Activated T-helper 17 cell treated with anti-CD3 and anti-CD28 coated beads, Interleukin-2, amount 50 U/mL, for 72 hours (primary cell): ENCODE measurements around the gene GDF9. TPM values are rescaled to one million over a fixed set of nuclear protein-coding genes. Genes with fewer than 3 reads are reported as not detected.

ENCODE experiments used
- ATAC-seq: fragments of 150-1000 bp; cut with Tn5 transposase; replicated peaks from 2 replicates; pipeline ENCODE4 v1.10.0; 2021; ENCODE audit warnings: mild to moderate bottlenecking, moderate library complexity
- H3K27ac Mint-ChIP-seq: one replicate; pipeline ENCODE4 v1.8.0; 2022; ENCODE audit warnings: mixed read lengths
- H3K27me3 Mint-ChIP-seq: one replicate; pipeline ENCODE4 v1.8.0; 2022; ENCODE audit warnings: mixed read lengths
- H3K36me3 Mint-ChIP-seq: one replicate; pipeline ENCODE4 v1.8.0; 2022; ENCODE audit warnings: low read depth, mild to moderate bottlenecking, mixed read lengths
- H3K4me1 Mint-ChIP-seq: one replicate; pipeline ENCODE4 v1.8.0; 2022; ENCODE audit warnings: mixed read lengths
- H3K4me3 Mint-ChIP-seq: one replicate; pipeline ENCODE4 v1.8.0; 2022; ENCODE audit warnings: mild to moderate bottlenecking, mixed read lengths
- H3K9me3 Mint-ChIP-seq: one replicate; pipeline ENCODE4 v1.8.0; 2022; ENCODE audit warnings: mixed read lengths
- total RNA-seq, 2 donors: library from RNA; stranded (reverse); gene quantifications; one replicate each; pipeline ENCODE4 v1.2.3, GENCODE V29; 2022

The GDF9 gene
- total RNA-seq, 2 donors from 2014 or later, result 0.26 to 0.69 TPM

GRCh38 chr5:132883261-132883834, 17.1 kb upstream of the GDF9 start:
- H3K9me3 Mint-ChIP-seq, result no peaks in the 10 kb centered on the region
- H3K36me3 Mint-ChIP-seq, result peaks cover 98% of the 10 kb centered on the region
- no peak overlapping the region for H3K27ac Mint-ChIP-seq
- no peak overlapping the region for H3K4me3 Mint-ChIP-seq
- no peaks in the 10 kb centered on the region for H3K27me3 Mint-ChIP-seq
- peaks cover 10% of the 10 kb centered on the region for H3K4me1 Mint-ChIP-seq
- ATAC-seq, result peak; percentile 65

- Mint-ChIP-seq H3K27ac (peak overlapping the region; percentile 18), H3K4me1 (no peaks in the 10 kb centered on the region), H3K27me3 (no peaks in the 10 kb centered on the region), H3K9me3 (no peaks in the 10 kb centered on the region), H3K36me3 (peaks cover 76% of the 10 kb centered on the region), H3K4me3 (no peak overlapping the region)
- ATAC-seq, result no peak
These were observed 11.7 kb upstream of the GDF9 start for GRCh38 chr5:132877938-132878337.

- Mint-ChIP-seq H3K9me3 (no peaks in the 10 kb centered on the region), H3K27ac (no peak overlapping the region), H3K4me3 (no peak overlapping the region), H3K36me3 (peaks cover 76% of the 10 kb centered on the region), H3K4me1 (peaks cover 3% of the 10 kb centered on the region), H3K27me3 (no peaks in the 10 kb centered on the region)
- no peak for ATAC-seq
These were observed 11.2 kb upstream of the GDF9 start for GRCh38 chr5:132877466-132877865.

- ATAC-seq, result no peak
- peaks cover 76% of the 10 kb centered on the region for H3K36me3 Mint-ChIP-seq
- no peak overlapping the region for H3K4me3 Mint-ChIP-seq
- H3K9me3 Mint-ChIP-seq, result no peaks in the 10 kb centered on the region
- H3K4me1 Mint-ChIP-seq, result peaks cover 6% of the 10 kb centered on the region
- H3K27me3 Mint-ChIP-seq, result no peaks in the 10 kb centered on the region
- no peak overlapping the region for H3K27ac Mint-ChIP-seq
These were observed 9.9 kb upstream of the GDF9 start for GRCh38 chr5:132876020-132876759.

GRCh38 chr5:132873930-132874271, 7.6 kb upstream of the GDF9 start:
- Mint-ChIP-seq H3K27ac (peak overlapping the region; percentile 73), H3K36me3 (peaks cover 76% of the 10 kb centered on the region), H3K4me1 (peaks cover 6% of the 10 kb centered on the region), H3K27me3 (no peaks in the 10 kb centered on the region), H3K4me3 (no peak overlapping the region), H3K9me3 (no peaks in the 10 kb centered on the region)
- ATAC-seq, result no peak

- H3K9me3 Mint-ChIP-seq, result no peaks in the 10 kb centered on the region
- H3K27me3 Mint-ChIP-seq, result no peaks in the 10 kb centered on the region
- H3K4me3 Mint-ChIP-seq, result no peak within 1 kb of the TSS
- peak within 1 kb of the TSS; percentile 73 for H3K27ac Mint-ChIP-seq
- H3K36me3 Mint-ChIP-seq, result peaks cover 76% of the 10 kb centered on the region
- H3K4me1 Mint-ChIP-seq, result peaks cover 6% of the 10 kb centered on the region
- no peak for ATAC-seq
These were observed 7.1 kb upstream of the GDF9 start, which contains the start of gene LEAP2 for GRCh38 chr5:132873119-132873929. Gene LEAP2, plus strand, starts transcription at chr5:132873668. Its CDS starts 27 bp downstream, at chr5:132873695.

- Mint-ChIP-seq H3K9me3 (no peaks in the 10 kb centered on the region), H3K36me3 (peaks cover 76% of the 10 kb centered on the region), H3K4me1 (peaks cover 6% of the 10 kb centered on the region), H3K27me3 (no peaks in the 10 kb centered on the region), H3K4me3 (no peak overlapping the region), H3K27ac (peak overlapping the region; percentile 52)
- no peak for ATAC-seq
These were observed 6.5 kb upstream of the GDF9 start for GRCh38 chr5:132872788-132873118.

- Mint-ChIP-seq H3K9me3 (no peaks in the 10 kb centered on the region), H3K27me3 (no peaks in the 10 kb centered on the region), H3K4me3 (no peak overlapping the region), H3K36me3 (peaks cover 83% of the 10 kb centered on the region), H3K4me1 (peaks cover 11% of the 10 kb centered on the region), H3K27ac (peak overlapping the region; percentile 65)
- ATAC-seq, result no peak
These were observed 5.4 kb upstream of the GDF9 start for GRCh38 chr5:132871459-132872284.

- Mint-ChIP-seq H3K4me1 (peaks cover 17% of the 10 kb centered on the region), H3K9me3 (no peaks in the 10 kb centered on the region), H3K27ac (peak overlapping the region; percentile 65), H3K36me3 (peaks cover 88% of the 10 kb centered on the region), H3K4me3 (no peak overlapping the region), H3K27me3 (no peaks in the 10 kb centered on the region)
- ATAC-seq, result no peak
These were observed 4.5 kb upstream of the GDF9 start for GRCh38 chr5:132870801-132871200.

- no peaks in the 10 kb centered on the region for H3K27me3 Mint-ChIP-seq
- peak overlapping the region; percentile 100 for H3K4me3 Mint-ChIP-seq
- no peaks in the 10 kb centered on the region for H3K9me3 Mint-ChIP-seq
- H3K27ac Mint-ChIP-seq, result peak overlapping the region; percentile 76
- H3K4me1 Mint-ChIP-seq, result peaks cover 17% of the 10 kb centered on the region
- peaks cover 70% of the 10 kb centered on the region for H3K36me3 Mint-ChIP-seq
- no peak for ATAC-seq
These were observed 2.5 kb upstream of the GDF9 start for GRCh38 chr5:132868754-132869153.

GRCh38 chr5:132867046-132867451, 780 bp upstream of the GDF9 start:
- Mint-ChIP-seq H3K27me3 (no peaks in the 10 kb centered on the region), H3K9me3 (no peaks in the 10 kb centered on the region), H3K36me3 (peaks cover 56% of the 10 kb centered on the region), H3K4me3 (peak overlapping the region; percentile 100), H3K27ac (peak overlapping the region; percentile 100), H3K4me1 (peaks cover 11% of the 10 kb centered on the region)
- no peak for ATAC-seq

- Mint-ChIP-seq H3K36me3 (peaks cover 43% of the 10 kb centered on the region), H3K27ac (peak overlapping the region; percentile 100), H3K4me1 (peaks cover 11% of the 10 kb centered on the region), H3K9me3 (no peaks in the 10 kb centered on the region), H3K4me3 (peak overlapping the region; percentile 100), H3K27me3 (no peaks in the 10 kb centered on the region)
- ATAC-seq, result peak; percentile 40
These were observed 464 bp downstream of the GDF9 start for GRCh38 chr5:132865668-132866341.

- peaks cover 4% of the 10 kb centered on the region for H3K27me3 Mint-ChIP-seq
- H3K27ac Mint-ChIP-seq, result no peak overlapping the region
- H3K4me1 Mint-ChIP-seq, result no peaks in the 10 kb centered on the region
- no peaks in the 10 kb centered on the region for H3K36me3 Mint-ChIP-seq
- no peaks in the 10 kb centered on the region for H3K9me3 Mint-ChIP-seq
- no peak for ATAC-seq
- H3K4me3 Mint-ChIP-seq, result no peak overlapping the region
These were observed 5.5 kb downstream of the GDF9 start for GRCh38 chr5:132860742-132861141.
